DOHH2 (cell line): Measurements from ENCODE around the gene ZFPM1.

Source experiments
- EZH2phosphoT487 ChIP-seq: fragments of 200-600 bp; sonication (generic); IDR thresholded peaks from 2 replicates; pipeline ENCODE4 v1.6.1; 2017; ENCODE audit warnings: borderline replicate concordance, mild to moderate bottlenecking, antibody characterized with exemption, low read length, moderate library complexity, mixed read lengths
- TF ChIP-seq, protein P1 (sequence below): fragments of 200-600 bp; sonication (generic); IDR thresholded peaks from one replicate; pipeline ENCODE4 v1.5.1; 2014; ENCODE audit warnings: antibody characterized with exemption, mild to moderate bottlenecking, low read depth, low read length; ENCODE audit not compliant: poor library complexity, severe bottlenecking

GRCh38 chr16:88548985-88549384 is 95.9 kb downstream of the ZFPM1 start:
- TF ChIP-seq, protein P1, sequence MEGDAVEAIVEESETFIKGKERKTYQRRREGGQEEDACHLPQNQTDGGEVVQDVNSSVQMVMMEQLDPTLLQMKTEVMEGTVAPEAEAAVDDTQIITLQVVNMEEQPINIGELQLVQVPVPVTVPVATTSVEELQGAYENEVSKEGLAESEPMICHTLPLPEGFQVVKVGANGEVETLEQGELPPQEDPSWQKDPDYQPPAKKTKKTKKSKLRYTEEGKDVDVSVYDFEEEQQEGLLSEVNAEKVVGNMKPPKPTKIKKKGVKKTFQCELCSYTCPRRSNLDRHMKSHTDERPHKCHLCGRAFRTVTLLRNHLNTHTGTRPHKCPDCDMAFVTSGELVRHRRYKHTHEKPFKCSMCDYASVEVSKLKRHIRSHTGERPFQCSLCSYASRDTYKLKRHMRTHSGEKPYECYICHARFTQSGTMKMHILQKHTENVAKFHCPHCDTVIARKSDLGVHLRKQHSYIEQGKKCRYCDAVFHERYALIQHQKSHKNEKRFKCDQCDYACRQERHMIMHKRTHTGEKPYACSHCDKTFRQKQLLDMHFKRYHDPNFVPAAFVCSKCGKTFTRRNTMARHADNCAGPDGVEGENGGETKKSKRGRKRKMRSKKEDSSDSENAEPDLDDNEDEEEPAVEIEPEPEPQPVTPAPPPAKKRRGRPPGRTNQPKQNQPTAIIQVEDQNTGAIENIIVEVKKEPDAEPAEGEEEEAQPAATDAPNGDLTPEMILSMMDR: no peak
- no peak for TF ChIP-seq EZH2phosphoT487
